ENCODE measurements around the gene ZNF354C.
A peak's percentile ranks its signal among the peaks of the same experiment; 100 is the strongest.
"Not testable (repeated sequence)": the region's sequence is repeated elsewhere in the genome, so short reads cannot be mapped to it uniquely, and the experiment has no call there.

The ZNF354C gene

GRCh38 chr5:179079165-179079987 lies 19.2 kb downstream of the ZNF354C start:
- Histone ChIP-seq H3K36me3 (ENCODE audit: control insufficient read depth in 1 of 2, insufficient read depth in 2 of 2, low read depth in 1 of 2, low read length in 2 of 2) (peaks cover 10 to 62% of the 10 kb centered on the region in 2 experiments), H2BK12ac (ENCODE audit: low read length in 2 of 2) (no peak overlapping the region), H4K91ac (ENCODE audit: low read length) (no peak overlapping the region), H3K9ac (ENCODE audit: low read length) (no peak overlapping the region), H3K18ac (ENCODE audit: low read depth in 1 of 2, low read length in 2 of 2) (no peak overlapping the region), H3K4me2 (ENCODE audit: low read length, poor library complexity, severe bottlenecking) (no peak overlapping the region), H3K9me3 (ENCODE audit: control insufficient read depth, low read length) (peaks cover 97% of the 10 kb centered on the region), H3K23ac (ENCODE audit: low read length in 2 of 2) (no peak overlapping the region), H2AFZ (ENCODE audit: low read depth, low read length) (no peak overlapping the region), H3K4ac (ENCODE audit: low read depth in 1 of 2, low read length in 2 of 2) (no peak overlapping the region), H3K4me3 (ENCODE audit: insufficient read depth in 1 of 2, low read depth in 1 of 2, low read length in 2 of 2) (peak overlapping the region in 1 of 2 experiments; percentile 66), H4K8ac (ENCODE audit: low read length) (no peak overlapping the region), H3K14ac (ENCODE audit: low read length in 2 of 2) (no peak overlapping the region), H3K27ac (ENCODE audit: low read length, poor library complexity, severe bottlenecking) (no peak overlapping the region), H2BK15ac (ENCODE audit: low read depth, poor library complexity, severe bottlenecking) (no peak overlapping the region), H3K79me1 (replicated peaks; ENCODE audit: low read length, poor library complexity, severe bottlenecking) (no peaks in the 10 kb centered on the region), H2AK5ac (ENCODE audit: low read length, severe bottlenecking) (no peak overlapping the region), H3K4me1 (ENCODE audit: control insufficient read depth, insufficient read depth, low read depth, low read length) (no peaks in the 10 kb centered on the region), H2BK5ac (ENCODE audit: low read depth, low read length, poor library complexity, severe bottlenecking) (no peak overlapping the region), H3K27me3 (ENCODE audit: control insufficient read depth in 1 of 2, insufficient read depth in 1 of 2, low read length in 2 of 2) (no peaks in the 10 kb centered on the region), H2BK120ac (ENCODE audit: low read depth, low read length) (no peak overlapping the region)
- DNase-seq, result peak; percentile 5
- 92% methylated on average over 9 of the region's 11 CpGs for WGBS

GRCh38 chr5:179080724-179081123 lies 20.6 kb downstream of the ZNF354C start:
- Histone ChIP-seq H2AK5ac (ENCODE audit: low read length, severe bottlenecking) (no peak overlapping the region), H3K4me1 (ENCODE audit: control insufficient read depth, insufficient read depth, low read depth, low read length) (no peaks in the 10 kb centered on the region), H3K36me3 (ENCODE audit: control insufficient read depth in 1 of 2, insufficient read depth in 2 of 2, low read depth in 1 of 2, low read length in 2 of 2) (peaks cover 10 to 52% of the 10 kb centered on the region in 2 experiments), H3K4me2 (ENCODE audit: low read length, poor library complexity, severe bottlenecking) (no peak overlapping the region), H3K27ac (ENCODE audit: low read length, poor library complexity, severe bottlenecking) (no peak overlapping the region), H2BK5ac (ENCODE audit: low read depth, low read length, poor library complexity, severe bottlenecking) (no peak overlapping the region), H2AFZ (ENCODE audit: low read depth, low read length) (no peak overlapping the region), H3K79me1 (replicated peaks; ENCODE audit: low read length, poor library complexity, severe bottlenecking) (no peaks in the 10 kb centered on the region), H3K9me3 (ENCODE audit: control insufficient read depth, low read length) (peaks cover 100% of the 10 kb centered on the region), H3K27me3 (ENCODE audit: control insufficient read depth in 1 of 2, insufficient read depth in 1 of 2, low read length in 2 of 2) (no peaks in the 10 kb centered on the region), H2BK120ac (ENCODE audit: low read depth, low read length) (no peak overlapping the region), H3K9ac (ENCODE audit: low read length) (no peak overlapping the region), H3K18ac (ENCODE audit: low read depth in 1 of 2, low read length in 2 of 2) (no peak overlapping the region), H3K14ac (ENCODE audit: low read length in 2 of 2) (no peak overlapping the region), H3K4ac (ENCODE audit: low read depth in 1 of 2, low read length in 2 of 2) (no peak overlapping the region), H4K91ac (ENCODE audit: low read length) (no peak overlapping the region), H3K4me3 (ENCODE audit: insufficient read depth in 1 of 2, low read depth in 1 of 2, low read length in 2 of 2) (peak overlapping the region in 1 of 2 experiments; percentile 66), H2BK15ac (ENCODE audit: low read depth, poor library complexity, severe bottlenecking) (no peak overlapping the region), H4K8ac (ENCODE audit: low read length) (no peak overlapping the region), H3K23ac (ENCODE audit: low read length in 2 of 2) (no peak overlapping the region), H2BK12ac (ENCODE audit: low read length in 2 of 2) (no peak overlapping the region)
- 97% methylated on average over 3 of the region's 4 CpGs for WGBS
- DNase-seq, result no peak

- no peak overlapping the region for H3K9ac ChIP-seq (ENCODE audit: low read length)
- no peaks in the 10 kb centered on the region for H3K27me3 ChIP-seq (ENCODE audit: control insufficient read depth in 1 of 2, insufficient read depth in 1 of 2, low read length in 2 of 2)
- H3K9me3 ChIP-seq (ENCODE audit: control insufficient read depth, low read length), result peaks cover 98% of the 10 kb centered on the region
- H3K23ac ChIP-seq (ENCODE audit: low read length in 2 of 2), result no peak overlapping the region
- H3K4me2 ChIP-seq (ENCODE audit: low read length, poor library complexity, severe bottlenecking), result no peak overlapping the region
- no peaks in the 10 kb centered on the region for H3K4me1 ChIP-seq (ENCODE audit: control insufficient read depth, insufficient read depth, low read depth, low read length)
- peaks cover 0 to 7% of the 10 kb centered on the region in 2 experiments for H3K36me3 ChIP-seq (ENCODE audit: control insufficient read depth in 1 of 2, insufficient read depth in 2 of 2, low read depth in 1 of 2, low read length in 2 of 2)
- no peak overlapping the region for H3K14ac ChIP-seq (ENCODE audit: low read length in 2 of 2)
- H2BK120ac ChIP-seq (ENCODE audit: low read depth, low read length), result no peak overlapping the region
- DNase-seq, result no peak
- H2BK12ac ChIP-seq (ENCODE audit: low read length in 2 of 2), result no peak overlapping the region
- H3K18ac ChIP-seq (ENCODE audit: low read depth in 1 of 2, low read length in 2 of 2), result no peak overlapping the region
- no peak overlapping the region for H2AK5ac ChIP-seq (ENCODE audit: low read length, severe bottlenecking)
- H3K4ac ChIP-seq (ENCODE audit: low read depth in 1 of 2, low read length in 2 of 2), result no peak overlapping the region
- peak overlapping the region in 1 of 2 experiments; percentile 52 for H3K4me3 ChIP-seq (ENCODE audit: insufficient read depth in 1 of 2, low read depth in 1 of 2, low read length in 2 of 2)
- H2AFZ ChIP-seq (ENCODE audit: low read depth, low read length), result no peak overlapping the region
- no peak overlapping the region for H4K8ac ChIP-seq (ENCODE audit: low read length)
- no peak overlapping the region for H2BK15ac ChIP-seq (ENCODE audit: low read depth, poor library complexity, severe bottlenecking)
- no peak overlapping the region for H4K91ac ChIP-seq (ENCODE audit: low read length)
- H3K27ac ChIP-seq (ENCODE audit: low read length, poor library complexity, severe bottlenecking), result no peak overlapping the region
- 62% methylated on average over 2 of the region's 2 CpGs for WGBS
- no peak overlapping the region for H2BK5ac ChIP-seq (ENCODE audit: low read depth, low read length, poor library complexity, severe bottlenecking)
- H3K79me1 ChIP-seq (replicated peaks; ENCODE audit: low read length, poor library complexity, severe bottlenecking), result no peaks in the 10 kb centered on the region
These were observed 29.3 kb downstream of the ZNF354C start for GRCh38 chr5:179089502-179089901.

DNA sequence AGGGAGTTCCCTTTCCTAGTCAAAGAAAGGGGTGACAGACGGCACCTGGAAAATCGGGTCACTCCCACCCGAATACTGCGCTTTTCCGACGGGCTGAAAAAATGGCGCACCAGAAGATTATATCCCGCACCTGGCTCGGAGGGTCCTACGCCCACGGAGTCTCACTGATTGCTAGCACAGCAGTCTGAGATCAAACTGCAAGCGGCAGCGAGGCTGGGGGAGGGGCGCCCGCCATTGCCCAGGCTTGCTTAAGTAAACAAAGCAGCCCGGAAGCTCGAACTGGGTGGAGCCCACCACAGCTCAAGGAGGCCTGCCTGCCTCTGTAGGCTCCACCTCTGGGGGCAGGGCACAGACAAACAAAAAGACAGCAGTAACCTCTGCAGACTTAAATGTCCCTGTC lies 41.1 kb downstream of the ZNF354C start:
- H2AK5ac ChIP-seq (ENCODE audit: low read length, severe bottlenecking); H4K8ac ChIP-seq (ENCODE audit: low read length); H3K14ac ChIP-seq (ENCODE audit: low read length in 2 of 2); H3K79me1 ChIP-seq (replicated peaks; ENCODE audit: low read length, poor library complexity, severe bottlenecking); H2AFZ ChIP-seq (ENCODE audit: low read depth, low read length); H3K23ac ChIP-seq (ENCODE audit: low read length in 2 of 2); H3K27me3 ChIP-seq (ENCODE audit: control insufficient read depth in 1 of 2, insufficient read depth in 1 of 2, low read length in 2 of 2); H3K4ac ChIP-seq (ENCODE audit: low read depth in 1 of 2, low read length in 2 of 2); H3K4me3 ChIP-seq (ENCODE audit: insufficient read depth in 1 of 2, low read depth in 1 of 2, low read length in 2 of 2); H2BK5ac ChIP-seq (ENCODE audit: low read depth, low read length, poor library complexity, severe bottlenecking); H3K9ac ChIP-seq (ENCODE audit: low read length); H4K91ac ChIP-seq (ENCODE audit: low read length); H3K4me1 ChIP-seq (ENCODE audit: control insufficient read depth, insufficient read depth, low read depth, low read length); H3K18ac ChIP-seq (ENCODE audit: low read depth in 1 of 2, low read length in 2 of 2); DNase-seq; H3K27ac ChIP-seq (ENCODE audit: low read length, poor library complexity, severe bottlenecking); H2BK120ac ChIP-seq (ENCODE audit: low read depth, low read length); H2BK12ac ChIP-seq (ENCODE audit: low read length in 2 of 2); H2BK15ac ChIP-seq (ENCODE audit: low read depth, poor library complexity, severe bottlenecking); H3K4me2 ChIP-seq (ENCODE audit: low read length, poor library complexity, severe bottlenecking): not testable (repeated sequence)
- peaks cover 0 to 41% of the 10 kb centered on the region in 2 experiments for H3K36me3 ChIP-seq (ENCODE audit: control insufficient read depth in 1 of 2, insufficient read depth in 2 of 2, low read depth in 1 of 2, low read length in 2 of 2)
- H3K9me3 ChIP-seq (ENCODE audit: control insufficient read depth, low read length), result peaks cover 46% of the 10 kb centered on the region
- 86% methylated on average over 11 of the region's 17 CpGs for WGBS

Data from mesenchymal stem cell (in vitro differentiated cells and primary cell).